ENCODE results near the gene ARL15.

DNA sequence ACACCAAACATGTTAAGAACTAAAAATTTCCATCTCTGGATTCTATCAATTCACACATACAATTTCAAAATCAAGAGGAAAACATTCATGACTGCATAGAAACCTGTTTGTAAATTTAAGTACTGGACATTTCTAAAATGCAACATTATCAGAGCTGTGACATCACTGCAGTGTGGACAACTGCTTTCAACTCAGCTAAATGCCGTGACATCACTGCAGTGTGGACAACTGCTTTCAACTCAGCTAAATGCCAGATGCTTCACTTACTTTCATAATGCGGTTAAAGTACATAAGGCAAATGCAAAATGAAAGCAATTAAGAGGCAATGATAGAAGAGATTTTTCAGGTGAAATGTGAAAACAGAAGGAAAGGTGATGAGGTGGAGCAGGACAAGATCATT lies 161.5 kb downstream of the ARL15 start:
- TF ChIP-seq POLR2AphosphoS5 (IDR thresholded peaks at IDR 0.05; ENCODE audit: borderline replicate concordance, low read depth, low read length) = no peak
- TF ChIP-seq EZH2 (IDR thresholded peaks at IDR 0.05) = no peak
- TF ChIP-seq FOXP2 (optimal IDR thresholded peaks at IDR 0.05; ENCODE audit: control extremely low read depth, extremely low read length, insufficient read depth) = no peak
